Measurements from ENCODE around the gene UBAP2L.

DNA sequence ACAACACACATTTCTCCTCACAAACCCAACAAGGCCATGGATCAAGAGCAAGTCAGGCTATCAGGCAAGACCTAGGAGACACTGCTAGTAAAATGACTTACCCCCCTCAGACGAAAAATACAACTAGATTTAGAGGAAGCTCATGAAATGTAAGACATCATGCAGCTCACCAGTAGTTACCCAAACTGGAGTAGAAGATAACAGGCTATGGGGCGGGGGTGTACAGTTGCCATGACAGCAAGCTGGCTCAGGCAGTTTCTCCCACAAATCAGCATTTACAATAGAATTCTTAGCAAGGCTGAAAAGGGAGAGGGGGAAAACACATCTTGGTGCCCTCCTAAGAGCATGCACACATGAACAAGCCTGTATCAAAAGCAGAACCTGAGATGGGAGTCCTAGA, 42.7 kb upstream of the UBAP2L start:
- TF ChIP-seq ZNF274 (IDR thresholded peaks at IDR 0.05; ENCODE audit: low read depth, low read length) (no peak), SUZ12 (IDR thresholded peaks at IDR 0.05; ENCODE audit: extremely low read depth, insufficient read depth, insufficient read length) (no peak), YY1 (IDR thresholded peaks at IDR 0.05; ENCODE audit: insufficient read depth, insufficient read length) (no peak)
